ENCODE measurements around the gene FAAP100.

The FAAP100 gene

DNA sequence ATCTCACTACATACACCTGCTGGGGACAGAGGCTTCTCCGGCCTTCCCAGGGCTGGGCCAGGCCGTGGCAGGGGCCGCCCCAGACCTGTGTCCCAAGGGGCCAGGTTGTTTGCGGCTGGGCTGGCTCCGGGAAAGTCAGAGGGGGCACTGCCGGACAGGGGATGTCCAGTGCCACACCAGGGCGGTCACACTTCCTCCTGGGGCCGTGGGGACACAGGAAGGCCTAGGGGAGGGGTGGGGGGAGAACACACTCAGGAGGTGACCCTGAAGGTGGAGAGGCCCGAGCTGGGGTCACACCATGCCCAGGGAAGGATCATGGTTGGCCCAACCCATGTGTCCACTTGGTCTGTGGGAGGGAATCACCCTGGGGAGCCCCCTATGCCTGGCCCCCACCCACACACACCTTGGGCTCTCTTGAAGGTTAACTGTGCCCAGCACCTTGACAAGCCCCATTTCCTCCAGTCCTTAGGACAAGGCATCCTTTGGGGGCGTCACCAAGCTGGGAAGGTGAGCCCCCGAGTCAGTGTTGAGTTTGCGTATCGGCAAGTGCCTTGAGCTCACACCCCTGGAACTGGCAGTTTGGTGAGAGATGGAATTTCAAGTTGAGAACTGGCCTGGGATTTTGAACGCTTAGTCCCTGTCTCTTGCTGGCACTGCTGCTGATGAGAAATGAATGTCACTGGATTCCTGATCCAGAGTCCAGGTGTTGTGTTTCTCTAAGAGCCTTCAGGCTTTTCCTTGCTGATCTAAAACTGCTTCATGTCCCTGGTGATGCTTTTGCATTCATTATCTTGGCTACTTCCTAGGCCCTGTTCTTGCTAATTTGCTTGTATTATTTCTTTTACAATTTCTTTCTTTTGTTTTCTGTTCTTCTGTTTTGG, 31.9 kb downstream of the FAAP100 start:
- TF ChIP-seq POLR2AphosphoS5 (IDR thresholded peaks at IDR 0.05; ENCODE audit: low read depth) = no peak
- no peak for TF ChIP-seq CTCF (IDR thresholded peaks at IDR 0.05; ENCODE audit: insufficient read depth, low read length)
- TF ChIP-seq GABPA (IDR thresholded peaks at IDR 0.05; ENCODE audit: low read depth) = no peak
- TF ChIP-seq SPI1 (IDR thresholded peaks at IDR 0.05; ENCODE audit: borderline replicate concordance, low read depth) = no peak
- no peak for TF ChIP-seq REST (IDR thresholded peaks at IDR 0.05; ENCODE audit: insufficient replicate concordance, low read depth)
- Histone ChIP-seq H3K4me3 (replicated peaks; ENCODE audit: insufficient read depth, low read length) (no peak overlapping the region), H3K27ac (replicated peaks) (no peak overlapping the region), H3K27me3 (ENCODE audit: insufficient read depth, poor library complexity, severe bottlenecking) (peaks cover 7% of the 10 kb centered on the region)
- no peak for DNase-seq (ENCODE audit: low read depth in 1 of 2, low spot score in 1 of 2)

- Histone ChIP-seq H3K27ac (replicated peaks) (no peak overlapping the region), H3K27me3 (ENCODE audit: insufficient read depth, poor library complexity, severe bottlenecking) (peaks cover 7% of the 10 kb centered on the region), H3K4me3 (replicated peaks; ENCODE audit: insufficient read depth, low read length) (peak overlapping the region; percentile 45)
- DNase-seq (ENCODE audit: low read depth in 1 of 2, low spot score in 1 of 2) = no peak
- TF ChIP-seq CTCF (IDR thresholded peaks at IDR 0.05; ENCODE audit: insufficient read depth, low read length) (no peak), REST (IDR thresholded peaks at IDR 0.05; ENCODE audit: insufficient replicate concordance, low read depth) (no peak), POLR2AphosphoS5 (IDR thresholded peaks at IDR 0.05; ENCODE audit: low read depth) (no peak), GABPA (IDR thresholded peaks at IDR 0.05; ENCODE audit: low read depth) (no peak), SPI1 (IDR thresholded peaks at IDR 0.05; ENCODE audit: borderline replicate concordance, low read depth) (no peak)
These were observed 32.7 kb downstream of the FAAP100 start for GRCh38 chr17:81519284-81520020.

DNA sequence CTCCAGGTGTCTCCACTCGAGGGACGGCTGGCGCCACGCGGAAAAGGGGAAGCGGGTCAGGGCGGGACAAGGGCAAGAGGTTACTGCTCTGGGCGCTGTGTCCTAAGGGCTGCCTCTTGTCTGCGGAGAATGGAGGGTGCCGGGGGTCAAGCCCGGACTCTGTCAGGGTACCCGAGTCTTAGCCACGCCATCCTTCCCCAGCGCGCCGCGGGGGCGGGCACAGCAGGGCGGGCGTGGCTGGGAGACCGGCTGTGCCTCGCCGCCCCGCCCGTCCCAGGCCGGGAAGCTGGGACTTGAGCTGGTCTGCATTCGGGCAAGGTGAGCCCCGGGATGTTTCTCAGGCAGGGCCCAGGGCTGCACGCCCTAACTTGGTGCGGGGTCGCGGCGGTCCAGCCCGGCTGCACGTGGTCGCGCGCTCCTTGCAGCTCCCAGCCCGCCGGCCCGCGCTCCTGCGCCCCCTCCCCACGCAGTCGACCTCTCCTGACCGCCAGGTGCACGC, 33.3 kb downstream of the FAAP100 start:
- H3K27me3 ChIP-seq (ENCODE audit: insufficient read depth, poor library complexity, severe bottlenecking) = peaks cover 7% of the 10 kb centered on the region
- peak overlapping the region; percentile 45 for H3K4me3 ChIP-seq (replicated peaks; ENCODE audit: insufficient read depth, low read length)
- no peak overlapping the region for H3K27ac ChIP-seq (replicated peaks)
- peak in 1 of 2 experiments; percentile 43 for DNase-seq (ENCODE audit: low read depth in 1 of 2, low spot score in 1 of 2)
- peak; percentile 51; the same call in 1 of the 2 replicates for TF ChIP-seq SPI1 (IDR thresholded peaks at IDR 0.05; ENCODE audit: borderline replicate concordance, low read depth)
- no peak for TF ChIP-seq CTCF (IDR thresholded peaks at IDR 0.05; ENCODE audit: insufficient read depth, low read length)
- no peak for TF ChIP-seq GABPA (IDR thresholded peaks at IDR 0.05; ENCODE audit: low read depth)

Data from HL-60 (cell line).